Fibroblast of pulmonary artery (primary cell): ENCODE results near the gene KCNMA1.

Experiments used
- DNase-seq: peaks from one replicate; pipeline ENCODE4 v3.0.0-alpha.2; 2010; ENCODE audit warnings: low read depth
- H3K4me3 ChIP-seq: replicated peaks from 2 replicates; pipeline ENCODE4 v1.5.1; 2011; ENCODE audit warnings: low read depth, mild to moderate bottlenecking, control low read depth, low read length, moderate library complexity
- TF ChIP-seq, protein P1 (sequence below): IDR thresholded peaks from 2 replicates; pipeline ENCODE4 v1.5.1; 2011; ENCODE audit warnings: mild to moderate bottlenecking, control low read depth, low read length, inconsistent platforms; ENCODE audit errors: missing control alignments

The KCNMA1 gene

DNA sequence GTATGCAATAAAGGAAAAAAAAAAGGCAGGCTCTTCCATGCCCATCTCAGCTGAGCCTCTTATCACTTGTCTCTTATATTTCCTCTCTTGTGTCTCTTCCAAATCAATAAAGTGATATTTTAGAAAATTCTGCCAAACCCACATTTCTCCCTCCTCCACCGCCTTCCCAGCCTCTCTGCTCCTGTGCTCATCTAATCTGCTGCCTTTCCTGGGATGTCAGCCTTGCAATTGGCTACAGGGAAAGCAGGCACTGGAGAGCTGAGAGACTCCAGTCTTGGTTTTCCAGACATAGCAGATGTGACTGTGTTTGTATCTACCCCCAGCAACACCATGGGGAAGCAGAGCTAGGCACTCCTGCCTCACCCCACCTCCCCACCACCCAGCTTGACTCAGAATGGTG is 298.4 kb downstream of the KCNMA1 start:
- TF ChIP-seq, protein P1, sequence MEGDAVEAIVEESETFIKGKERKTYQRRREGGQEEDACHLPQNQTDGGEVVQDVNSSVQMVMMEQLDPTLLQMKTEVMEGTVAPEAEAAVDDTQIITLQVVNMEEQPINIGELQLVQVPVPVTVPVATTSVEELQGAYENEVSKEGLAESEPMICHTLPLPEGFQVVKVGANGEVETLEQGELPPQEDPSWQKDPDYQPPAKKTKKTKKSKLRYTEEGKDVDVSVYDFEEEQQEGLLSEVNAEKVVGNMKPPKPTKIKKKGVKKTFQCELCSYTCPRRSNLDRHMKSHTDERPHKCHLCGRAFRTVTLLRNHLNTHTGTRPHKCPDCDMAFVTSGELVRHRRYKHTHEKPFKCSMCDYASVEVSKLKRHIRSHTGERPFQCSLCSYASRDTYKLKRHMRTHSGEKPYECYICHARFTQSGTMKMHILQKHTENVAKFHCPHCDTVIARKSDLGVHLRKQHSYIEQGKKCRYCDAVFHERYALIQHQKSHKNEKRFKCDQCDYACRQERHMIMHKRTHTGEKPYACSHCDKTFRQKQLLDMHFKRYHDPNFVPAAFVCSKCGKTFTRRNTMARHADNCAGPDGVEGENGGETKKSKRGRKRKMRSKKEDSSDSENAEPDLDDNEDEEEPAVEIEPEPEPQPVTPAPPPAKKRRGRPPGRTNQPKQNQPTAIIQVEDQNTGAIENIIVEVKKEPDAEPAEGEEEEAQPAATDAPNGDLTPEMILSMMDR, result no peak
- no peak for DNase-seq
- no peak overlapping the region for H3K4me3 ChIP-seq

DNA sequence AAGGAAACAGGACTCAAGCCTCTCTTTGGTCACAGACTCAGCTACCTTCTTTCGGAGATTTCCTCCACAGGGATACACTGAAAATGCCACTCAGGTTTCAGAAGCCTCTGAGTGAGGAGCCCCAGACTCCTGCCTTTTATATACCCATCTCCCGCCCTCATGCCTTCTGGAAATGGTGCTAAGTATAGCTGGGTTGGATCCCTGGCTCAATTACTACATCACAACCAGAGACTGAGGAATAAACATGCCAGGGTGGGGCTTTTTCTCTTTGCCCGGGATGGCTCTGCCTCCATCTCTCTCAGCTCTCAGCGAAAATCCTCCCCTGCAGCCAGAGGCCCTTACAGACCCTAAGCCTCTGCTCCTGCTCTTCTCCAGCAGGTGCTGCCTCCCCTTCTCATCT is 299.5 kb downstream of the KCNMA1 start:
- no peak overlapping the region for H3K4me3 ChIP-seq
- TF ChIP-seq, protein P1, result no peak
- DNase-seq, result no peak

DNA sequence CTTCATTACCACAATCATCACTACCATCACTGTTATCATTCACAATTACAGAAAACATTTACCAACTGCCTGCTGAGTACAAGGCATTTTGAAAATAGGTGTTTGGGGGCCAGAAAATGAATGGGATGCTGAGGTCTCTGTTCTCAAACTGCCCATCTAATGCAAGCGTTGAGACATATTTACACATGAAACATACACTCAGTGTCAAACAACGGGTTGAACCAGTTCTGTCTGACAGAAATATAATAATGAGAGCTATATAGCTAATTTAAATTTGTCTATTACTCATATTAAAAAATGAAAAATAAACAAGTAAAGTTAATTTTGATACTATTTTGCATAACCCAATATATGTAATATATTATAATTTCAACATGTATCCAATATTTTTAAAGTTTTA is 303.1 kb downstream of the KCNMA1 start:
- no peak overlapping the region for H3K4me3 ChIP-seq
- no peak for DNase-seq
- TF ChIP-seq, protein P1, result no peak

DNA sequence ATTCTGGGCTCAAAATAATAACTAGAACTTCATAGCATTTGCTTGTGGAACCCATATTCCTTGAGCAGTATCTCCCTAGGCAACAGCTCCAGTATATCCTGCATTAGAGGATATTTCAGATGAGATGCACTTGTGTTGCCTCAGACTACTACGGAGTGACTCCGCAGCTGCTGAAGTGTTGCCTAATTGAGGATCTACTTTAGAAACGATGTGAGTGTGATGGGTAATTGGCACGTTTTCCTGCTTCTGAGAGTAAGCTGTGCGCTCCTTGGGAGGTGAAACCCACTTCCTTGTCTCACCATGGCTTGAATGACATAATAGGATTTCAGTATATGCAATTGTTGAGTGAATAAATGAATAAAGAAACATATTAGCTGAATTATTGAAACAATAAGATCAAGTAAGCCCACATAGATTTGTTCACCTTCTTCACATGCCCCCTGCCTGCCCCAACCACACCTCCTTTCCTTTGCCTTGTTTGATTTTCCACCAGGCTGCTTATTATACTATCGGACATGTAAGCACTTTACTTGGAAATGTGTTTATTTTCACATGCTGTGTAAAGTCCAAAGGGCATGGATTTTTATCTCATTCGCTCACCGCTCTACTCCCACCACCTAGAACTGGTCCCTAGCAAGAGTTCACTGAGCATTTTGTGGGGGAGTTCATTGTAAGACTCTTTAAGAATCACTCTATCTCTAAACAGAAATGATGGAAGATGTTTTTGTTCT is 303.8 kb downstream of the KCNMA1 start:
- no peak overlapping the region for H3K4me3 ChIP-seq
- TF ChIP-seq, protein P1, result no peak
- no peak for DNase-seq

- TF ChIP-seq, protein P1, result no peak
- DNase-seq, result no peak
Observed at GRCh38 chr10:77332256-77332655, 305.4 kb downstream of the KCNMA1 start.

DNA sequence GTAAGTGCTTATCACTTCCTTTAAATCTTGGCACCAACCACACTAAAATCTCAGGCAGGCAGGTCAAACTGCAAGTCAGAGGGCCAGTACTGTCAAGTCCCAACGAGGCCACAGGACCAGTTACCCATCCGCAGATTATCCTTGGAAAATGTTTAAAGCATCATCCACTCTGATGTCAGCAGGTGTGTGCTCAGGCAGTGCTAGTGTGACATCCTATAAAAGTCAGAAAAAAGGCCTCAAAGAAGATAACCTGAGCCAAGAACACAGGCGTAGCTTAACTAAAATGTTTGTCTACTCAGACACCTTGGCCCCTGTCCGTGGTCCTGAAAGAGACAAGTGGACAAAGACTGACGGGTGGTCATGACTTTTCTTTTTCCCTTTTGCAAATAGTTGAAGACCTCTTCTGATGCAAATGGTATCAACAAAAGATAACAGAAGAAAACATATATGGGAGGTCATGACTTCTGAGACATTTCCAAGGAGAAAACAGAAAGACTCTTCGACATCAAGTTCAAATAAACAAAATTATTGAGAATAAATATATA is 309.3 kb downstream of the KCNMA1 start:
- DNase-seq, result peak; percentile 62
- TF ChIP-seq, protein P1, result no peak
- H3K4me3 ChIP-seq, result no peak overlapping the region

More at GRCh38 chr10:77332256-77332655, 305.4 kb downstream of the KCNMA1 start:
- H3K4me3 ChIP-seq, result no peak overlapping the region

- H3K4me3 ChIP-seq, result no peak overlapping the region
- DNase-seq, result no peak
- TF ChIP-seq, protein P1, result no peak
Observed at GRCh38 chr10:77325233-77325537, 312.4 kb downstream of the KCNMA1 start.
